ENCODE data around the gene TMEM154. TPM values are rescaled to one million over a fixed set of nuclear protein-coding genes. Genes with fewer than 3 reads are reported as not detected.

The TMEM154 gene
- total RNA-seq, 1 donor: 1.8 TPM

- H3K36me3 ChIP-seq (ENCODE audit: insufficient read depth, low read length): no peaks in the 10 kb centered on the region
- no peak overlapping the region for H3K4me3 ChIP-seq (ENCODE audit: insufficient read depth, low read length)
- no peaks in the 10 kb centered on the region for H3K4me1 ChIP-seq (ENCODE audit: insufficient read depth, low read length)
- H3K4me2 ChIP-seq (ENCODE audit: insufficient read depth, low read length): no peak overlapping the region
- H2AFZ ChIP-seq (ENCODE audit: low read length): no peak overlapping the region
- H3K27ac ChIP-seq (ENCODE audit: low read depth, low read length): no peak overlapping the region
- DNase-seq (ENCODE audit: insufficient read length, low spot score, missing footprints): no peak
- no peaks in the 10 kb centered on the region for H4K20me1 ChIP-seq (ENCODE audit: insufficient read depth, low read length)
- H3K79me2 ChIP-seq (ENCODE audit: insufficient read depth, low read length): no peaks in the 10 kb centered on the region
- no peaks in the 10 kb centered on the region for H3K9me3 ChIP-seq (ENCODE audit: low read depth, low read length)
- peaks cover 28% of the 10 kb centered on the region for H3K27me3 ChIP-seq (ENCODE audit: insufficient read depth, low read length)
- TF ChIP-seq CTCF (IDR thresholded peaks at IDR 0.05; ENCODE audit: extremely low read depth, low read depth, low read length): no peak
Observed at GRCh38 chr4:152689615-152690501, 10.1 kb upstream of the TMEM154 start.

- no peaks in the 10 kb centered on the region for H3K9me3 ChIP-seq (ENCODE audit: low read depth, low read length)
- H3K79me2 ChIP-seq (ENCODE audit: insufficient read depth, low read length): no peaks in the 10 kb centered on the region
- DNase-seq (ENCODE audit: insufficient read length, low spot score, missing footprints): no peak
- H3K4me1 ChIP-seq (ENCODE audit: insufficient read depth, low read length): no peaks in the 10 kb centered on the region
- no peaks in the 10 kb centered on the region for H4K20me1 ChIP-seq (ENCODE audit: insufficient read depth, low read length)
- peaks cover 28% of the 10 kb centered on the region for H3K27me3 ChIP-seq (ENCODE audit: insufficient read depth, low read length)
- H3K27ac ChIP-seq (ENCODE audit: low read depth, low read length): no peak overlapping the region
- TF ChIP-seq CTCF (IDR thresholded peaks at IDR 0.05; ENCODE audit: extremely low read depth, low read depth, low read length): no peak
- no peak overlapping the region for H3K4me3 ChIP-seq (ENCODE audit: insufficient read depth, low read length)
- no peaks in the 10 kb centered on the region for H3K36me3 ChIP-seq (ENCODE audit: insufficient read depth, low read length)
- H3K4me2 ChIP-seq (ENCODE audit: insufficient read depth, low read length): no peak overlapping the region
- H2AFZ ChIP-seq (ENCODE audit: low read length): no peak overlapping the region
Observed at GRCh38 chr4:152687974-152688599, 8.3 kb upstream of the TMEM154 start.

- no peak for TF ChIP-seq CTCF (IDR thresholded peaks at IDR 0.05; ENCODE audit: extremely low read depth, low read depth, low read length)
- no peak for DNase-seq (ENCODE audit: insufficient read length, low spot score, missing footprints)
- no peak overlapping the region for H2AFZ ChIP-seq (ENCODE audit: low read length)
Observed at GRCh38 chr4:152686452-152687013, 6.7 kb upstream of the TMEM154 start.

GRCh38 chr4:152684587-152684986 is 4.8 kb upstream of the TMEM154 start:
- Histone ChIP-seq H2AFZ (ENCODE audit: low read length) (no peak overlapping the region), H3K4me1 (ENCODE audit: insufficient read depth, low read length) (no peaks in the 10 kb centered on the region), H3K4me2 (ENCODE audit: insufficient read depth, low read length) (no peak overlapping the region), H4K20me1 (ENCODE audit: insufficient read depth, low read length) (no peaks in the 10 kb centered on the region), H3K9me3 (ENCODE audit: low read depth, low read length) (no peaks in the 10 kb centered on the region), H3K79me2 (ENCODE audit: insufficient read depth, low read length) (no peaks in the 10 kb centered on the region), H3K27ac (ENCODE audit: low read depth, low read length) (no peak overlapping the region), H3K4me3 (ENCODE audit: insufficient read depth, low read length) (no peak overlapping the region), H3K27me3 (ENCODE audit: insufficient read depth, low read length) (peaks cover 19% of the 10 kb centered on the region), H3K36me3 (ENCODE audit: insufficient read depth, low read length) (no peaks in the 10 kb centered on the region)
- DNase-seq (ENCODE audit: insufficient read length, low spot score, missing footprints): no peak
- no peak for TF ChIP-seq CTCF (IDR thresholded peaks at IDR 0.05; ENCODE audit: extremely low read depth, low read depth, low read length)

More at GRCh38 chr4:152686452-152687013, 6.7 kb upstream of the TMEM154 start:
- H3K4me2 ChIP-seq (ENCODE audit: insufficient read depth, low read length): no peak overlapping the region
- no peaks in the 10 kb centered on the region for H4K20me1 ChIP-seq (ENCODE audit: insufficient read depth, low read length)
- no peak overlapping the region for H3K4me3 ChIP-seq (ENCODE audit: insufficient read depth, low read length)
- H3K9me3 ChIP-seq (ENCODE audit: low read depth, low read length): no peaks in the 10 kb centered on the region
- H3K79me2 ChIP-seq (ENCODE audit: insufficient read depth, low read length): no peaks in the 10 kb centered on the region
- peaks cover 28% of the 10 kb centered on the region for H3K27me3 ChIP-seq (ENCODE audit: insufficient read depth, low read length)
- H3K4me1 ChIP-seq (ENCODE audit: insufficient read depth, low read length): no peaks in the 10 kb centered on the region
- H3K36me3 ChIP-seq (ENCODE audit: insufficient read depth, low read length): no peaks in the 10 kb centered on the region
- H3K27ac ChIP-seq (ENCODE audit: low read depth, low read length): no peak overlapping the region
